HG02623 (cell line): ENCODE data around the gene UBE2Q1.
"Not testable (repeated sequence)": the region's sequence is repeated elsewhere in the genome, so short reads cannot be mapped to it uniquely, and the experiment has no call there.

Experiments
- ATAC-seq: cut with Tn5 transposase; IDR thresholded peaks from one replicate; pipeline ENCODE4 v1.9.1; 2021; ENCODE audit warnings: moderate library complexity; ENCODE audit not compliant: unreplicated experiment

UBE2Q1 gene

DNA sequence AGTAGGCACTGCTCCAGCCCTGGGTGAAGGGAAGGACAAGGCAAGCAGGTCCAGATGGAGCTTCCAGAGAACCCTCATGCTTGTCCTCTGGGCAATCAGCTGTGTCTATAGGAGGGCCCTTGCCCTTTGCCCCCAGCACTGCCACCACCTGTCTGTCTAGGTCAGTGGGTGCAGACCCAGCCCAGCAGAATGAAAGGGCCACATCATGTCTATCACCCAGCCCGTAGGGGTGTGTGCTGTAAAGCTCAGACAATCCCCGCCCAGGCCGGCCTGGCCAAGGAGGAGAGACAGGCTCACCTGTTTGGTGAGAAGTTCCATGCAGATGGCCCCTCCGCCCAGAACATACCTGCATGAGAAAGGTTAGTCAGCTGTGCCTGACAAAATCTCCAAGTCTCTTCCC is 7.0 kb downstream of the UBE2Q1 start:
- no peak for ATAC-seq

DNA sequence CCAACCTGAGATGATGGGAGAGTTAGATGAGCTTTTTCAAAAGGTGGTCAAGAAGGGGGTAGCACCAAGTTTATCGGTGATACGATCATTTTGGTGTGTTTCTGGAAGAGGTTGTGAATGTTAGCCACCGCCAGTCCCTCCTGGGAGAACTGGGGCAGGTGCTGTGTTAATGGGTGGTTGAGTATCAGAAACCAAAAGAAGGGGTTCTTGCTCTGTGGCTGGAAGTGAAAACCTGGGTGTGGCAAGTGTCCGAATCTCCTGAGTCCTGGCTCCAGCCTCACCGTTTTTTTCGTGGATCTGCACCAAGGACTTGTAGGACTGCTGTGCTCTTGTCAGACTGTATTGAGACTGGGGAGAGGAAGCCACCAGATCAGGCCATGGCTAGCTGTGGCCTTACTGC is 7.8 kb downstream of the UBE2Q1 start:
- ATAC-seq = no peak

GRCh38 chr1:154550070-154550469 is 8.4 kb downstream of the UBE2Q1 start:
- no peak for ATAC-seq

DNA sequence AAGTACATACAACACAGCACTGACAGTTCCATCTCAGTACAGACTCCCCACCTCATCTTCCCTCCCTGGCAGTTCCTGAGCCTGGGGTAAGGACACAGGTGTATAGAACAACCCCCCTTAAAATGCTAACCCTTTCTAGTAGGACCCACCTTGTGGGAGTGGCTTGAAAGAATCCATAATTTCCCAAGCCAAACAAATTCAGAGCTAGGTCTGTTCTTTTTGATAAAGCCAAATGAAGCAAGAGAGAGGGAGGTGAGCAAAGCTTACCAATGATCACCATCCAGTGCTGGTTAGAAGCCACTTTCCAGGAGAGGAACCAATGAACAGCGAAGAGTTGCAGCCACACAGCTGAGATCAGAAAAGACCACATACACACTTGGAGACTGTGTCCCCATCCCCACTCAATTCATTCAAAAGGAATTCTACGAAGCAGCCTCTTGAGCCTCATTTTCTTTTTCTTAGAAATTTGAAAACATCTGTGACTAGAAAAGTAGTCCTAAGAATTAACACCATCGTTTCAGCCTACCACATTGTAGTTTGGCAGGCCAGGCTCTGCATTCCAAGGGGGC is 9.2 kb downstream of the UBE2Q1 start:
- ATAC-seq = no peak

DNA sequence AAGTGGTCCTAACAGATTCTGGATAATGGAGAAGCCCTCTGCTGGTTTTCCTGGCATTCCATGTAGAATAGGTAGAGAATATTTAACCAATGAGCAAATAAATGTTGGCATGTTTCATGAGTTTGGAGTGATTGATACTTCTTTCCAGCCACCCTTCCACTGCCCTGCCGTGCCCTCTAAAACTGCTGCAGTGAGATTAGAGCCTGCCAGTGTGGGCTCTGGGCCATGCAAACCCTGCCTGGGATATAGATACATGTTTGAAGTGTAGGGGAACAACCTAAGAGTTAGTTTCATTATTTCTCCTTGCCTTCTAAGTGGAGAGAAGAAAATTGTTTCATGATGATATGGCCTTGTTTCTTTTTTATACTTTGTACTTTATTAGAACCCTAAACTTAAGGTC is 10.4 kb downstream of the UBE2Q1 start:
- ATAC-seq = no peak

- no peak for ATAC-seq
Measured at GRCh38 chr1:154547105-154547732, 11.2 kb downstream of the UBE2Q1 start.

GRCh38 chr1:154546264-154547063 is 12.0 kb downstream of the UBE2Q1 start:
- no peak for ATAC-seq

GRCh38 chr1:154541231-154541630 is 17.2 kb downstream of the UBE2Q1 start:
- no peak for ATAC-seq

DNA sequence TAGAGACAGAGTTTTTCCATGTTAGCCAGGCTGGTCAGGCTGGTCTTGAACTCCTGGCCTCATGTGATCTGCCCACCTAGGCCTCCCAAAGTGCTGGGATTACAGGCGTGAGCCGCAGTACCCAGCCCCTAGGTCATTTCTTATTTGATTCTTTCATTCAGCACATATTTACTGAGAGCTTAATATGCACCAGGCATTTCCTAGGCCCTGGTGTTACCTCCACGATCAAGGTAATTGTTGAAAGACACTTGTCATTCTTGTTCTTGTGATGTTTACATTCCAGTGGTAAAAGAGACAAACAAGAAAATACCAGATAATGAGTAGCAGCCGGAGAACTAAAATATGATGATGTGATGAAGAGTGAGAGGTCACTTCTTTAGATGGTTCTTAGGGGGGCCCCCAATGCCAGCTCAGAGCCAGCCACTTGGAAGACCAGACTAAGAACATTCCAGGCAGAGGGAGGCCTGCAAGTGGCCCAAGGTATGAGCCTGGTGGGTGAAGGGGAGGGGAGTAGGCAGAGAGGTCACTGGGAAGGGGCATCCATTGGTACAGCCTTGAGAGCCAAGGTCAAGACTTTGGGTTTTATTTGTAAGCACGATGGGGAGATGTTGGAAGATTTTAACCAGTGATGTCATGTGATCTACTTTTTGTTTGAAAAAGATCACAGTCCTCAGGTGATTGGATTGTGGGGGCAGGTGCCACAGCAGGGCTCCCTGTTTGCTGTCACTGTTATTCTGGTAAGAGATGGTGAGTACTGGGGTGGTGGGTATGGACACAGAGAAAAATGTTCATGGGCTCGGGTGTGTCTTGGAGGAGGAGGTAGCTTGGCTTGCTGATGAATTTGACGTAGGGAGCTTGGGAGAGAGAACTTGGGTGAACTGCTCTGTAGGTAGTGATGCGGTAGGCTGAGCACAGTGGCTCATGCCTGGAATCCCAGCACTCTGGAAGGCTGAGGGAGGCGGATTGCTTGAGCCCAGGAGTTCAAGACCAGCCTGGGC is 18.7 kb downstream of the UBE2Q1 start:
- no peak for ATAC-seq

- ATAC-seq = no peak
Measured at GRCh38 chr1:154536570-154536969, 21.9 kb downstream of the UBE2Q1 start.

DNA sequence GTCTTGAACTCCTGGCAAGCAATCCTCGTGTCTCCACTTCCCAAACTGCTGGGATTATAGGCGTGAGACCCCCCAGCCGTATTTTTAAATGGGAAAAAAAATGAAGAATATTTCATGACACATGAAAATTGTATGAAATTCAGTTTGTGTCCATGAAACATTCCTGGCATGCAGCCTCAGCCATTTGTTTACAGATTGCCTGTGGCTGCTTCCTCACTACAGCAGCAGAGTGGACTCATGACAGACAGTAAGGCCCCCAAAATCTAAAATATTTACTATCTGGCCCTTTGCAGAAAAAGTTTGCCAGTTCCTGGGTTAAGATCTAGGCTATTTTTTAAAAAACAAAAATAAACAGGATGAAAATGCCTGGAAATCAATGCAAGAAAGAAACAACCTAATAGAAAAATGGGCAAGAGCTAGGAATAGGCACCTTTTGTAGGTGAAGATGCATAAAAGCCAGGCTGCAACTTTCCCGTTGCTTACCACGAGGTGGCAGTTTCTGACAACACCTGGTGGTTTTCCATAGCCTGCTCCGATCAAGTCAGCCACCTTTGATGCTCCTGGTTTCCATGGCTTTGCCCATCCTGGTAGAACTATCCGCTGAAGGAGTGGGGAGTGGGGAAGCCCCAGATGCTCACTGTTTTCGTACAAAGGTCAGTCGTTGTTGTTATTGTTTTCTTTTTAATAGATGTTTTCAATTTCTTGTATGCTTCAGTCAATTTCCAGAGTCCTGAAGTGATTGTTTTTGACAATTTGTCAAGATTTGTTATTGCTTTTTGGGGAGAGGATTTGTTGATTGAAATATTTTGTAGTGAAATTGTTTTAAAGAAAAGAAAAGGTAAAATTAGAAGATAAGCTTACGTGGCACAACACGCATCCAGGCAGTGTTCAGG is 24.3 kb downstream of the UBE2Q1 start:
- ATAC-seq = no peak

DNA sequence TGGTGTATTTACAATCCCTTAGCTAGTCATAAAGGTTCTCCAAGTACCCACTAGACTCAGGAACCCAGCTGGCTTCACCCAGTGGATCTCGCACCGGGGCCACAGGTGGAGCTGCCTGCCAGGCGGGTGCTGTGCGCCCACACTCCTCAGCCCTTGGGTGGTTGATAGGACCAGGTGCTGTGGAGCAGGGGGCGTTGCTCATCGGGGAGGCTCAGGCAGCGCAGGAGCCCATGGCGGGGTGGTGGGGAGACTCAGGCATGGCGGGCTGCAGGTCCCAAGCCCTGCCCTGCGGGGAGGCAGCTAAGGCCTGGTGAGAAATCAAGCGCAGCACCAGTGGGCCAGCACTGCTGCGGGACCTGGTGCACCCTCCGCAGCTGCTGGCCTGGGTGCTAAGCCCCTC is 26.5 kb downstream of the UBE2Q1 start:
- ATAC-seq = not testable (repeated sequence)

GRCh38 chr1:154529308-154529707 is 29.2 kb downstream of the UBE2Q1 start:
- ATAC-seq = no peak

DNA sequence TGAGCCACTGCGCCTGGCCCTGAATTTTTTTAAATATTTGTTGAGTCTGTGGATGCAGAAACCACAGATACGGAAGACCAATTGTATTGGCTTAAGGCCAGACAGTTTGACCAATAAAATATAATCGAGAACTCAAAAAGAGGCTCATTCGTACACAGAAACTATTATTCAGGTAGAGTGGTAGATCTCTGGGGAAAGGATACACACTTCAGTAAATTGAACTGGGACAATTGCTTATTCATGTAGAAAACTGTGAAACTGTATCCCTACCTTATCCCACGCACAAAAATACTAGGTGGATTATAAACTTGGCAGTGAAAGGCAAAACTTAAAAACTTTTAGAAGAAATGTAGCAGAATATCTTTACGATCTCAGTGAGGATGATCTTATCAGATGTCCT is 31.3 kb downstream of the UBE2Q1 start:
- no peak for ATAC-seq

GRCh38 chr1:154524881-154525280 is 33.6 kb downstream of the UBE2Q1 start:
- no peak for ATAC-seq

GRCh38 chr1:154521695-154522094 is 36.8 kb downstream of the UBE2Q1 start:
- no peak for ATAC-seq

DNA sequence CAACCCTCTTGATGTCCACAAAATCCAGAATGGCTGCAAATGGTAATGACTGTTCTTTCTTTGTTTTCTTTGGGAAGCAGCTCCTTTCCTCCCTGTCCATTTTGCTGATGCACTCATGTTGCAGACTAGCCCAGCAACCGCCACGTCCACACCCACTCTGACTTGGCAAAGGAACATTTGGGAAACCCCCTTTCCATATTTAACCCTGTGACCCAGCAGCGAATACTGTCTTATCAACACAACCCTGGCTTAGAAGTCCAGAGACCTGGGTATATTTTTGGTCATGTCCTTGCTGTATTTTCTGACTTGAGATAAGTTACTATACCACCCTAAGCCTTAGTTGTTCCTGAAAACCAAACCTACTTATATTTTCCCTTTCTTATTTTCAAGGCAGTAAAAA is 38.1 kb downstream of the UBE2Q1 start:
- ATAC-seq = no peak

GRCh38 chr1:154519591-154519991 is 38.9 kb downstream of the UBE2Q1 start:
- ATAC-seq = no peak

DNA sequence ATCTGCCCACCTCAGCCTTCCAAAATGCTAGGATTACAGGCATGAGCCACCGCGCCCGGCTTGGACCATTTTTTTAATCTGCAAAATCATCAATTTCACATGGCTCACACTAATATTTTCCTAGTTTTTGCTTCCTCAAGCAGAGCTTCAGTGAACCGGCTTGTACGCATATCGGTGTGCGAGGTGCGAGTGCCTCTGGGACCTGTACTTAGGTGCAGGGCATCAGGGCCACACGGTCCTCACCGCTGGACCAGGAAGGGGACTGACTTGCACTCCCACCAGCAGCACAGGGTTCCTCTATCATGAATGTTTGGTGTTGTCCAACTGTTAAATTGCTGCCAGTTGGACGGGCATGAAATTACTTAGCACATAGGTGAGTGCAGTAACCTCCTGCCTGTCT is 40.8 kb downstream of the UBE2Q1 start:
- no peak for ATAC-seq

DNA sequence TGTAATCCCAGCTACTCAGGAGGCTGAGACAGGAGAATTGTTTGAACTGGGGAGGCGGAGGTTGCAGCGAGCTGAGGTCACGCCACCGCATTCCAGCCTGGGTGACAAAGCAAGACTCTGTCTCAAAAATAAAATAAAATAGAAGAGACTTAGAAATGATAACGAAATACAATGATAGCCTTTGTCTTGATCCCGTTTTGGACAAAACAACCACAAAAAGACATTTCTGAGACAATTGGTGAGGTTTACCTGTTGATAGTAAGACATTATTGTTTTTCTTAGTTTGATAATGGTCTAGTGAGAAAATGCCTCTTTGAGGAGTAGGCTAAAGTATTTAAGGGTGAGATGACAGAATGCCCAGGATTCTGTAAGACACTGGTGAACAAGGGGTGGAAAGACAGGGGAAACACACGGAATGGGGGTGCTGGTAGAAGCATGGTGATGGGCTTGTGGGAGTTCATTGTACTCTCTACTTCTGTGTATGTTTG is 44.4 kb downstream of the UBE2Q1 start:
- ATAC-seq = no peak
